Measurements from ENCODE around the gene FEZ2.

DNA sequence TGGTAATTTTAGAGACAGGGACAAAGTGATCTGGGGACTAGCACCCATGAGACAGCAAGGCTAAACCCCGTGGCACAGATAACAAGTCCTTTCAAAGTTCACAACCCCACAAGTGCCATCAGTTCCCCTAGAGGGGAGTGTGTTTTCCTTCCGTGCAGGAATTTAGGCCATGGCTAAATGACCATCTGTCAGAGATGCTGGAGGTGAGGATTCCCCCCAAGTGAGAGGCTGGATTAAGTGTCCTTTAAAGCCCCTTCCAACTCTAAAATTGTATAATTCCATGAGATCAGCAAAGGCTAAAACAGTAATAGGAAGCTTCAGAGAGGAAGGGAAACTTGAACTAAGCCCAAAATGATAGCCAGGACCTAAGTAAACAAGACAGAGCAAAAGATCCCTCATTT is 8.7 kb downstream of the FEZ2 start:
- TF ChIP-seq, protein P1, sequence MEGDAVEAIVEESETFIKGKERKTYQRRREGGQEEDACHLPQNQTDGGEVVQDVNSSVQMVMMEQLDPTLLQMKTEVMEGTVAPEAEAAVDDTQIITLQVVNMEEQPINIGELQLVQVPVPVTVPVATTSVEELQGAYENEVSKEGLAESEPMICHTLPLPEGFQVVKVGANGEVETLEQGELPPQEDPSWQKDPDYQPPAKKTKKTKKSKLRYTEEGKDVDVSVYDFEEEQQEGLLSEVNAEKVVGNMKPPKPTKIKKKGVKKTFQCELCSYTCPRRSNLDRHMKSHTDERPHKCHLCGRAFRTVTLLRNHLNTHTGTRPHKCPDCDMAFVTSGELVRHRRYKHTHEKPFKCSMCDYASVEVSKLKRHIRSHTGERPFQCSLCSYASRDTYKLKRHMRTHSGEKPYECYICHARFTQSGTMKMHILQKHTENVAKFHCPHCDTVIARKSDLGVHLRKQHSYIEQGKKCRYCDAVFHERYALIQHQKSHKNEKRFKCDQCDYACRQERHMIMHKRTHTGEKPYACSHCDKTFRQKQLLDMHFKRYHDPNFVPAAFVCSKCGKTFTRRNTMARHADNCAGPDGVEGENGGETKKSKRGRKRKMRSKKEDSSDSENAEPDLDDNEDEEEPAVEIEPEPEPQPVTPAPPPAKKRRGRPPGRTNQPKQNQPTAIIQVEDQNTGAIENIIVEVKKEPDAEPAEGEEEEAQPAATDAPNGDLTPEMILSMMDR (IDR thresholded peaks at IDR 0.05; ENCODE audit: low read depth, low read length, poor library complexity, severe bottlenecking), result no peak
- TF ChIP-seq EZH2phosphoT487 (IDR thresholded peaks at IDR 0.05; ENCODE audit: borderline replicate concordance, low read length), result no peak
